Activated CD4-positive, alpha-beta T cell treated with anti-CD3 and anti-CD28 coated beads, Interleukin-10, Interleukin-2, amounts not matched to agents 100 ng/mL and 50 ng/mL, durations not matched to agents 16 hours and 8 hours (primary cell): ENCODE data around the gene ZCCHC7.

Source experiments
- DNase-seq: peaks from one replicate; pipeline ENCODE4 v3.0.0-alpha.2; 2020

The ZCCHC7 gene

GRCh38 chr9:37341704-37342103 lies 221.3 kb downstream of the ZCCHC7 start:
- no peak for DNase-seq

GRCh38 chr9:37342493-37342892 lies 222.1 kb downstream of the ZCCHC7 start:
- DNase-seq: no peak

GRCh38 chr9:37342895-37343294 lies 222.5 kb downstream of the ZCCHC7 start:
- no peak for DNase-seq

- no peak for DNase-seq
These were observed 223.3 kb downstream of the ZCCHC7 start for GRCh38 chr9:37343724-37344123.

DNA sequence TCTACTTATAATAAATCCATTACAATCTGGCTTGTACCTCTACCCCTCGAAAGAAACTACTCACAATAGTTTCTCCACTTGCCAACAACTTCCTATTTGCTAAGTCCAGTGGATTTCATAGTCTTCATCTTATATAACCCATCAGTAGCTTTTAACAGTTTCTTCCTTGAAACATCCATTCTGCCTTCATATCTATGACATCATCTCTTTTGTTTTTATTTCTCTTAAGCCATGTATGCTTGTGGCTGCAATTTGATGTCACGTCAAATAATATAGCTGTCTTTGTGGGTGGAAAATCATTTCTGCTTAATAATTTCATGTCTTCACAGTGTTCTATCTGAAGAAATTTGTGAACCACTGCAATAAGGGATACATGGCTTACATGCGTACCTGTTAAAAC lies 224.7 kb downstream of the ZCCHC7 start:
- no peak for DNase-seq

GRCh38 chr9:37348917-37349316 lies 228.5 kb downstream of the ZCCHC7 start:
- DNase-seq: no peak

DNA sequence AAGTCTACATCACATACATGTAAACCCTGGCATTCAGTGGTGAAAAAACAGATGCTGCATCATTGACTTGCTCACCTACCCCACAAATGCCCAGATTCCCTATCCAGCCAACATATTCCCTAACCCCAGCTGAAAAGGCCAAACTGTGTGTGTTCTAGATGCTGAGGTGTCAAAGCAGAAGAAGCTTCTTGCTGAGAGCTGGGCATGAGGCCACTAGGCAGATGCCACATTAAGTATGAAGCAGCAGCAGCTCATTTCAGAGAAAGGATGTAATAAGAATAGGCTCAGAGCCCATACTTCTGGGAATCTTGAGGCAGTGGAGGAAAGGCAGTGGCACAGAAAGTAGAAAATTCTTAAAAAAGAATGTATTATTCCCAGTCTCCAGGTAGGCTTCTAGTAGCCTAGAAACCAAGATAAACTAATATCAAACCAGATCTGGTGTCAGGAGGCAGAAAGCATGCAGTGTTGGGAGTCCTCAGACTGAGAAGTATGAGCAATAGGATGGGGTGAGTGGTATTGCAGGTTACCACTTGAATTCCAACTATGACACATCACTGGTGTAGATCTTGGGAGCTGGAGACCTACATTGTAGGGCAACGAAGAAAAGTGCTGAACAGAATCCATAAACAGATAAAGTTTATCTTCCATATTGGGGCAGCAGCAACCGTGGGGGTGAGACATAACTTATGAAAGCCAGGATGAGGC lies 230.3 kb downstream of the ZCCHC7 start:
- peak; percentile 23 for DNase-seq

DNA sequence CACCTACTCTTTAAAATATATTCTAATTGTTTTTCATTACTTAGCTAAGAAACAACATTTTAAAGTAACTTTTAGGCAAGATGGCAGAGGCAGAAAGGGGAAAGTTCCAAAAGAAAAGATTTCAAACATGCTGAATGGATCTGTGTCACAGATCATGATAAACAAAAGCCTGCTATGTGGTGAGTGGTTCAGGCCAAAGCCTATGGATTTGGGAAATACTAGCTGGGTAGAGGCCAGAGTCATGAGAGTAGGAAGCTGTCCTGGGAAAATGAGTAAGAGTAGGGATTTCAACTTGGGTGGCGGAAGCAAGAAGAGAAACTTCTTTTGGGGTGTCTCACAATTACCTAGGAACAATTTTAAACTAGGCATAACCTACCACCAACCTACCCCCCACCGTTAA lies 233.4 kb downstream of the ZCCHC7 start:
- no peak for DNase-seq

DNA sequence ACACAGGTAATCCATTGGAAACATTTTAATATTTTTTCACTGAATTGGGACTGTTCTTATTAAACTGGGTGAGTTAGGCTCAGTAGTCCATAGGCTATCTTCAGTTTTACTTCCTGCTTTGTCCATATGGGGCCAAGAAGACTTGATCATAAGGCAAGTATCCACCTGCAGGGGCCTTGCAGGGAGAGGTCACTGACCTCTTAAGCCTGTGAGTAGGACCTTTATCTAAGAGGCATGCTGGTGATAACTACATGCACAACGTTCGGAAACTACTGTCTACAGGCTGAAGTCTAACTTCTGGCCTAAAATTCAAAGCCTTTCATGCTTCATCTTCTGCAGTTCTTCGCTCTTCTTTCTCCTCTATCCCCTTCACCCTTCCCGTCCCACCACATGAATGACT lies 242.1 kb downstream of the ZCCHC7 start:
- DNase-seq: no peak

DNA sequence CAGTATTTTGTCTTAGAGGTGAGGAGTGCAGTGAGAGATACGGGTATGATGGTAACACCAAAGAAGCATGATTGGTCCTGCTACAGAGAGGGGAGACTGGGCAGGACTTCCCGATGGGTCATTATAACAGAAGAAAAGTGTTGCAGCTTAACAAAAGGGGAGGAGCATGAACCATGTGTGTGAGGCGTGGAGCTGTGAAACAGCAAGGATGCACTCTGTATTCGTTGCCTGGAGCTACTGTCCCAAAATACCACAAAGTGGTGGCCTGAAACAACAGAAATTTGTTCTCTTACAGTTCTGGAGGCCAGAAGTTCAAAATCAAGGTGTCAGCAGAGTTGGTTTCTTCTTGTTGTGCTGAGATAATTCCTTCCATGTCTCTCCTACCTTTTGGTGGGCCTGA lies 242.8 kb downstream of the ZCCHC7 start:
- no peak for DNase-seq

DNA sequence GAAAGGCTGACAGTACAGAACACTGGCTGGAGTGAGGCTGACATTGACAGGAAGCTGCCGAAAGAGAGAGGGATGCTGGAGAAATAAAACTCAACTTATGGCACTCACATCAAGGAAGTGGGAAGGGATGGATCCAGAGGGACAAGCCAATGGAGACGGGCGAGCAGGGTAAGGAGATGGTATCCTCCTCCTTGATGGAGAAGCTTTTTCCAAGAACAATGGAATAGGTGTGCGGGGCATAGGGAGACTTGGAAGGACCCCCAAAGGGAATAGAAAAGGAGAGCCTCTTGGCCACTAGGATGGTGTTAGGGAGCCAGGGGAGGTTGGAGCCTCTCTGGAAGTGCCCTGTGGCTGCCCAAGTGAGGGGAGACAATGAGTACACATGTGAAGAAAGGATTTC lies 243.8 kb downstream of the ZCCHC7 start:
- no peak for DNase-seq

GRCh38 chr9:37364751-37365360 lies 244.5 kb downstream of the ZCCHC7 start:
- peak; percentile 14 for DNase-seq

DNA sequence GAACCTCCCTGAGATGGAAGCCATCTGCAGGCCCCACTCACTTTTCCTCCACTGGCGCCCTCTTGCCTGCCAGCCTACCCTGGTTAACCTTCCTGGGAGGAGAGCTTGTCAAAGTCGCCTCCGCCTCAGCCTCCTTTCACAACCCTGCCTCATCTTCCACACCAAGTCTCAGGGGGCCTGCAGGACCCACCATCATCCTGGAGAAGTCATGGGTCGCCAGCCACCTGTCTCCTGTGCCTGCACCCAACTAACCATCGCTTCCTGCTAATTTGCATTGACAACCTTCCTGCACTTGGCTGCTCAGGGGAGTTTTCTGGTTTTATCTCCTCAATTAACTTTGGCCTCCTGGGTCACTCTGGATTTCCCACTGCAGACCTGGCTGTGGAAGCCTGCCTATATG lies 249.3 kb downstream of the ZCCHC7 start:
- DNase-seq: no peak

DNA sequence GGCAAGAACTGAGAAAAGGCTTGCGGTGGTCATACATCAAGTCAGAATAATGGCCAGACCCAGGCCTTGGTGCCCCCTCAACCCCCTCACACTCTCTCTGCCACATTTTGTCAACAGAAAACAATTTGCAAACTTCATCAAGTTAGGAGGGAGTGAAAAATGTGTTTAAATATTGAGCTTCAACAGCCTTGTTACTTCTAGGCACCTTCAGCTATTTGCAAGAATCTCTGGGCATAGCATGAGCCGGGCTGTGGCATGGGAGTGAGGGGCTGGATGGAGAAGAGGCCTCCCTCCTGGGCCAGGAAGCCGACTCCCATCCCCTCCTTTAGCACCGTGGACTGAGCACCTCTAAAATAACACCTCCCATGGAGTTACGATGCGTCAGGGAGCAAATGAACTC lies 249.9 kb downstream of the ZCCHC7 start:
- no peak for DNase-seq

DNA sequence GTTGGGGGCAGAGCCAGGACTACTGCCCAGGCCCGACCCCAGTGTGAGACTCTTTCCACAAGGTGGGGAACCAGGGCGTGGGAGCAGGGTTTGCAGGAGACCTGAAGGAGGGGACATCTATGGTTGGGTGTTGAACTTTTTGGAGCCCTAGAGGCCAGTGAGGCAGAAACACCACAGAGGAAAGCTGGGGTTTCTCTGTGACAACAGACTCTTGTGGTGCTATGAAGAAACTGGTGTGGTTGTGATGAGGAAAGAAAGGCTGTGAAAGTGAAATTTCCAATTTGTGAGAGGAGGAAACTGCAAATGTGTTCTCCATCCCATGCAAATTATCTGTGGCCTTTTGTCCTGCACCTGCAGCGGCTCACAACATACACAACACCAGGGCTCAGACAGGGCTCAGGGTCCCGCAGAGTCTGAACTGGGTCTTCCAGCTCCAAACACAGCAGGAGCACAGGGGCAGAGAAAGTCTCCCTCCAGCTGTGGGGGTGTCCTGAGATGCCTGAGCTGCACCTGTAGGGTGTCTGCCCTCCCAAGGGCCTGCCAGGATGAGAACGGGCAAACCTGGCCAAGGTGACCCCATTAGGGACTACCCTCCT lies 250.7 kb downstream of the ZCCHC7 start:
- DNase-seq: no peak

DNA sequence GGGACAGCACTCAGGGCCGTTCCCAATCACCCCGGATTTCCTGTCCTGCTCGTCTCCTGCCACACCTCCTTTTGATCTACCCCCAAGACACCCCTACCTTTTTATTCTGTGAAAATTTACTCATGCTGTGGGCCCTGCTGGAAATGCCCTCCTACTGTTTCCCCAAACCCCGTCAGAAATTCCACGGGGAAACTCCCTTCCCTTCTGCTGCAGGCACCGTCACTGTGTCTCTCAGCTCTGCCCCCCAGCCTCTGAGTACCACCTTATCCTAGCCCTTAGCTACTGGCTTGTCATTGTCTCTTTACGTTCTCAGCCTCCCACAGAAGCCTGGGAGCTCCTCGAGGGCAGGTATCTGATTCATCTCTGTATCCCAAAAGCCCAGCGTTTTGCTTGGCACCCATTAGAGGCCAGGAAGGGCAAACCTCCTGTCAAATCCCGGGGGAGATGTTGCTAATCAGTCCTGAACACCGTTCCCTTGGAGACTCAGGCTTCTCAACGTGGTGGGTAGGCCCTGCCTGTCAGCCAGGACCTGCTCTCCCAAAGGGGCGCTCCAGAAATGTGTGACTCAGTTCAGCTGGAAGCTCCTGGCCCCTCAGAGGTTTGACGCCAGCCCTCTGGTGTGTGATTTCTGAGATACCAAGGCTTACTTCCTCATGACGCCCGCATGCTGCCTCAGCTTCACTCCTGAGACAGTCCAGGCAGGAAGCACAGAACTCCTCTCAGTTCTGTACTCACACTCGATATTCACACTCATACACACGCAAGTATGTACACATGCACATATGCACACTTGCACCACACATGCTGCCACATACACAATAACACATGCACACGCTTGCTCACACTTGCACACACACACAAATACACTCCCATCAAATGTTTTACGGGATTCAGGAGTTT lies 251.4 kb downstream of the ZCCHC7 start:
- no peak for DNase-seq

DNA sequence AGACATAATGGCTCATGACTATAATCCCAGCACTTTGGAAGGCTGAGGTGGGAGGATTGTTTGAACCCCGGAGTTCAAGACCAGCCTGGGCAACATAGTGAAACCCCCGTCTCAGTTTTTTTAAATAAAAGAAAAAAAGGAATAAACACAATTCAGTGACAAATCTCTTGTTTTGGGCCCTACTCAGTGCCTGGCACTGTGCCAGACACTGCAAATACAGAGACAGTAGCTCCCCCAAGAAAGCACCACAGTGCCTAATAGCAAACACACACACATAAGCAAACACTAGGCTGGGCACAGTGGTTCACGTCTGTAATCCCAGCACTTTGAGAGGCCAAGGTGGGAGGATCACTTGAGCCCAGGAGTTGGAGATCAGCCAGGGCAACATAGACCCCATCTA lies 252.5 kb downstream of the ZCCHC7 start:
- no peak for DNase-seq

- no peak for DNase-seq
These were observed 253.2 kb downstream of the ZCCHC7 start for GRCh38 chr9:37373621-37374020.

DNA sequence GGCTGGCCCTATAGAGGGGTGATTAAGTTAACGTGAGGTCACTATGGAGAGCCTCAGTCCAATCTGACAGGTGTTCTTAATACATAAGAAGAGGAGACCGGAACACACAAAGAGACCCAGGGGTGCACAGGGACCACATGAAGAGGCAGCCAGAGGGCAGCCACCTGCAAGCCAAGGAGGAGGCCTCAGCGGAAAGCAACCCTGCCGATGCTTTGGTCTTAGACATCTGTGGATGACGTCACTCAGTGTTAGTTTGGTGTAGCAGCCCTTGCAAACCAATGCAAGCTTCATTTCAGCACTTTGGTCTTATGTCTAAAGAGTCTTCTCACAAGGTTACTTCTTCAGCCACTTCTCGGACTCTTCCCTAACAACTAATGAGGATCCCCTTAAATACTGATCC lies 254.5 kb downstream of the ZCCHC7 start:
- peak; percentile 5 for DNase-seq

DNA sequence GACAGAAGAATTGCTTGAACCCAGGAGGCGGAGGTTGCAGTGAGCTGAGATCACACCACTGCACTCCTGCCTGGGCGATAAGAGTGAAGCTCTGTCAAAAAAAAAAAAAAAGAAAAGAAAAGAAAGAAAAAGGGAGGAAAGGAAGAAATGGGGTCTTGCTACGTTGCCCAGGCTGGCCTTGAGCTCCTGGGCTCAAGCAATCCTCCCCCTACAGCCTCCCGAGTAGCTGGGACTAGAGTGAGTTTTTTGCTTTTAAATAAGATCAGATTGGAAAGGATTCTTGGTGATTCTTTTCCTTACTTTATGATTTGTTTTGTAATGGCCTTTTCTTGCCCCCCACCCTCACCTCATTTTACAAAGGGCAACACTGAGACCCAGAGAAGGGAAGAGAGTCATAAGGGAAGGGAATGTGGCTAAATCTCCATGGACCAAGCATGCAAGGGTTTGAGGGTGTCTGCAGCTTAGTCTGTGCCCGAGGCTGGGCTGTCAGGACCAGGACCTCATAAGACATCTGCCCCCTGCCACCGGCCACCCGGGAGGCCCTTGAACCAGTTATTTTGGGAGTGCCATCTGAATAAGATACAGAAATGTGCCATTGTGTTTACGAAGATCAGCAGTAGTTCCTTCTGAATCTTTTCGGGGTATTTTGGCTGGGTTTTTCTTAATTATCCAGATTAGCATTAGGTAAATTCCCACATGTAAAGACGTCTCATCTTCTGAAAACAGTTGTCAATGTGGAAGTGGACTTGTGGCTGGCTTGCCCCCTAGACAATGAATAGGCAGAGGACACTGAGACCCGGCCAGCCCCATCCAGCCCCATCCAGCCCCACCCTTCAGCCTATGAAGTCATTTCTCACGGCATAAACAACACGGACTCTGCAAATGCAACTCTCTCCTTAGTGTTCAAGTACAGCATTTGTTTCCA lies 257.6 kb downstream of the ZCCHC7 start:
- no peak for DNase-seq

GRCh38 chr9:37378613-37379004 lies 258.2 kb downstream of the ZCCHC7 start:
- no peak for DNase-seq

- no peak for DNase-seq
These were observed 259.5 kb downstream of the ZCCHC7 start for GRCh38 chr9:37379835-37380234.
